GM10266 (cell line): ENCODE measurements around the gene NF1.
A peak's percentile ranks its signal among the peaks of the same experiment; 100 is the strongest.

Source experiments
- DNase-seq: peaks from one replicate; pipeline ENCODE4 v3.0.0; 2012; ENCODE audit errors: extremely low spot score
- TF ChIP-seq, protein P1 (sequence below): IDR thresholded peaks from 2 replicates; pipeline ENCODE4 v1.5.1; 2012; ENCODE audit warnings: mild to moderate bottlenecking, low read depth; ENCODE audit not compliant: control insufficient read depth, insufficient read depth; ENCODE audit errors: missing control alignments

The NF1 gene

GRCh38 chr17:31067691-31068184 lies 27.0 kb upstream of the NF1 start:
- TF ChIP-seq, protein P1, sequence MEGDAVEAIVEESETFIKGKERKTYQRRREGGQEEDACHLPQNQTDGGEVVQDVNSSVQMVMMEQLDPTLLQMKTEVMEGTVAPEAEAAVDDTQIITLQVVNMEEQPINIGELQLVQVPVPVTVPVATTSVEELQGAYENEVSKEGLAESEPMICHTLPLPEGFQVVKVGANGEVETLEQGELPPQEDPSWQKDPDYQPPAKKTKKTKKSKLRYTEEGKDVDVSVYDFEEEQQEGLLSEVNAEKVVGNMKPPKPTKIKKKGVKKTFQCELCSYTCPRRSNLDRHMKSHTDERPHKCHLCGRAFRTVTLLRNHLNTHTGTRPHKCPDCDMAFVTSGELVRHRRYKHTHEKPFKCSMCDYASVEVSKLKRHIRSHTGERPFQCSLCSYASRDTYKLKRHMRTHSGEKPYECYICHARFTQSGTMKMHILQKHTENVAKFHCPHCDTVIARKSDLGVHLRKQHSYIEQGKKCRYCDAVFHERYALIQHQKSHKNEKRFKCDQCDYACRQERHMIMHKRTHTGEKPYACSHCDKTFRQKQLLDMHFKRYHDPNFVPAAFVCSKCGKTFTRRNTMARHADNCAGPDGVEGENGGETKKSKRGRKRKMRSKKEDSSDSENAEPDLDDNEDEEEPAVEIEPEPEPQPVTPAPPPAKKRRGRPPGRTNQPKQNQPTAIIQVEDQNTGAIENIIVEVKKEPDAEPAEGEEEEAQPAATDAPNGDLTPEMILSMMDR: no peak
- no peak for DNase-seq

DNA sequence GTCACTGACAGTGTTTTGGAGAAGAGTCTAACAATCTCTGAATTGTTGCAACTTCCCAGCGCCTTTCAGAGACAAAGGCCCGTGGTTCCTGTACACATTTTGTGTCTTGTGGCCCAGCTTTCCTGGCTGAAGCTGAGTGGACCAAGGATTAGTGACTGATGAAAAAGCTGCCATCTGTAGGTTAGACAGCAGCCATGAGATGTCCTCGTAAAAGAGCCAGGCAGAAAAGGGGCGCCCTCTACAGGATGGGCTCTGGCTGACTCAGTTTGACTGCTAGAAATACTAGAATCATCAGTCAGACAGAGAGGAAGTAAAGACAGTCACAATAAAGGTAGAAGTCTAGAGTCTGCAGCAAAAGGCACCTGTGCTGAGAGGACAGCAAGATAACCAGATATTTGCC lies 26.5 kb upstream of the NF1 start:
- peak; percentile 37 for DNase-seq
- TF ChIP-seq, protein P1: peak; percentile 60

DNA sequence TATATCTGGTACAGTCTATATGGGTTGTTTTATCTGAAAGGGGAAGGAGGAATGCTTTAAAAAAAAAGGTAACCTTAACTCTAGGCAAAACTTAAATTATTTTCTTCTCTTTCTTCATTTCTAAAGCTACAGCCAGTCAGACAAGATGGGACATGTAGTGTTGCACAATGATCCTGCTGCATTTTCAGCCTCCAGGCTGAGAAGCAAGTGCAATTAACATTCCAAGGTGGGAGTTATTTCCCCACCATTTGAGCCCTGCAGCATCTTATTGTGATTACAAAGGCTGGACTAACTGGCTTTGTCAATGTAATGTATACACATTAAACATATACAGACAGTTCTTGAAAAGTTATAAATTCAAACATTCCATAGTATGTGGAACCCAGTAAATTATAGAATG lies 22.6 kb upstream of the NF1 start:
- no peak for DNase-seq
- TF ChIP-seq, protein P1: no peak

DNA sequence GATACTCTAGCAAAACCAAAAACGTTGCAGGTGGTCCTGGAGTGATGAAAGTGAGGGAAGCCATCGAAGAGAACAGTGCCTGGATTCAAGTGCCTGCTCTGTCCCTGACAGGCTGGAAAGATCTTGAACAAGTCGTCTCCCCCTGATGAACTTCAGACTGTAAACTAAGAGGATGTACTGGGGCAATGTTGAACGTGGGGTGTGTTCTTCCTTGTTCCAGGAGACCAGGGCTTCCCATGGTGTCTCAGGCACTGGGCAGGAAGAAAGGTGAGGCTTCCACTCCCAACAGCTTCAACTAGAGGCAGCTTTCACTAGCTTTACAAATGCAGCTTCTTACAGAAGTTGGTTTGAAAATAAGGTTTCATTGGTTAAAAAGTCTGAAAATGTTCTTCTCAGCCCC lies 21.4 kb upstream of the NF1 start:
- DNase-seq: no peak
- TF ChIP-seq, protein P1: no peak

- TF ChIP-seq, protein P1: no peak
- DNase-seq: no peak
Observed at GRCh38 chr17:31074772-31075555, 19.8 kb upstream of the NF1 start.

DNA sequence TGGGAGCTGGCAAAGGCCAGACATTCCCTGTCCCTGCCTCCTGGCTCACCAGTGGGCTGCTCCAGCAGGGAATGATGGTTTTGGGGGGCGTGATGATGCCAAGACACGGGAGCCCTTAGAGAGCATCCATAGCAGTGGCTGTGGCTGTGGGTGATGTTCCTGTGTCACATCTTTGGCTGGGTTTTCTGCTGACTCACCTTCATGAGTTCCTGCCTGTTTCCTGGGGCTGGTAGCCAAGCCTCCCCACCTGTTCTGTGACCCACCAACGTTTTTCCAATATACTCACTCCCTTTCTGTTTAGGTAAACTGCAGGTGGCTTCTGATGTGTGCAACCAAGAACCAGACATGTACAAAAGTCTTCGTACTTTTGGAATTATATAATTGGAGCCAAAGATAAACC lies 16.5 kb upstream of the NF1 start:
- TF ChIP-seq, protein P1: no peak

DNA sequence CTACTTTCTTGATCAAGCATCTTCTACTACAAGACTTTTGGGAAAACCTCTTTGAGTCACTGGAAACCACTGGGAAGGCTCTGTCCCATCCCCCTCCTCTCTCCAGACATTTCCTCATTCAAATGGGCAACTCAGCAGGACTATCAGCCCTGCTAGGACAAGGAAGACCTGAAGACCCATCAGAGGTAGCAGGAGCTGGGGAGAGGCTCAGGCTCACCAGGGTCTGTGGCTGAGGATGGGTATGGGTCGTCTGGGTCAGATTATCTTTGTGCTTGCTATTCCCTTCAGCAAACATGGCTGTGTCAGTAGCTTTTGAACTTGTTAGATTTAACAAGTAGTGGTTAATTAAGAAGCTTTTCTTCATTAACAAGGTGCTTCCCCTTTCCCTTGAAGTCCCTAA lies 15.0 kb upstream of the NF1 start:
- TF ChIP-seq, protein P1: no peak
- DNase-seq: no peak

More for the DNA sequence above, 16.5 kb upstream of the NF1 start:
- no peak for DNase-seq
